ENCODE data around the gene MAP3K7. TPM values are rescaled to one million over a fixed set of nuclear protein-coding genes. Genes with fewer than 3 reads are reported as not detected.

The MAP3K7 gene
- total RNA-seq, 2 experiments from 2014 or later, result 26.3 to 28.7 TPM

DNA sequence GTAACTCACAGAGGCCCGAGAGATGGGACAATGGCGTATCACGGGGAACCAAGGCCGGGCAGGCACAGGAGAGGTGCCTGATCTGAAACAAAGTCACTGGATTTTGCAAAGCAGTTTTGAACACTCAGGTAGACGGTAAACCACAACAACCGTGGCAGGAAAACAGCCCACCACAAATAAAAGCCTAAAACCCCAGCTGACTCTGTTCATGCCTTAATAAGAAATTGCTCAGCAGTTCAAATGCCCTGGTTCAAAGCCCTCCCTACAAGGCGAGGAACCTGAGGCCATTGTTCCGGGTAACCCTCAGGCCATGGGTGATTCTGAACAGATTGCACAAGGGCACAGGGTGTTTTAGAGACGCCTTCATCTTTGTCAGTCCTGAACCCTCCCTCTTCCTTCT is 114.2 kb downstream of the MAP3K7 start:
- Mint-ChIP-seq H3K27ac (peak overlapping the region; percentile 83), H3K4me1 (ENCODE audit: low read depth) (peaks cover 88% of the 10 kb centered on the region), H3K27me3 (peaks cover 1% of the 10 kb centered on the region), H3K36me3 (no peaks in the 10 kb centered on the region), H3K9me3 (peaks cover 3% of the 10 kb centered on the region), H3K4me3 (peak overlapping the region; percentile 54)
- CTCF ChIA-PET, result interaction anchor here (1.5 to 9.8 kb wide), 7 partner anchors 9 to 530 kb away, joined by 6 to 132 read pairs (median 25); partner anchors contain the start of gene BACH2
- POLR2A ChIA-PET, result interaction anchor here (1.0 to 6.1 kb wide), 7 partner anchors 9 to 392 kb away, joined by 3 to 63 read pairs (median 6); no protein-coding TSS in a partner anchor
- DNase-seq, result peak; percentile 69
- intact Hi-C loops (cut with micrococcal nuclease), result loop anchor here (1.0 to 10.0 kb wide), 8 partner anchors 14 to 1038 kb away; partner anchors contain the start of gene ANKRD6

DNA sequence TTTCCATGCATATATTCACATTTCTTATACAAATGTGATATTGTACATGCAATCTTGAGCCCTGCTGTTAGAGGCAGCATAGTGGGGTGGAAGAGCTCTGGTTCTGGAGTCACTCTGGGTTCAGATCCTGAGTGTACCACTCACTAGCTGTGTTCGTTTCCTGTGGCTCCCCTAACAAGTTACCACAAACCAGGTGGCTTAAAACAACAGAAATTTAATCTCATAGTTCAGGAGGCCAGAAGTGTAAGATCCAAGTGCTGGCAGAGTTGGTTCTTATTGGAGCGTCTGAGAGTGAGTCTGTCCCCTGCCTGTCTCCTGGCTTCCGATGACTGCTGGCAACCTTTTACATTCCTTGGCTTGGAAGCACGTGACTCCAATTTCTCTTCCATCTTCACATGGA is 115.6 kb downstream of the MAP3K7 start:
- intact Hi-C loops (cut with micrococcal nuclease), result loop anchor here (10.0 kb wide), 1 partner anchor 1036 kb away; the partner anchor contains the start of gene ANKRD6
- CTCF ChIA-PET, result interaction anchor here (1.3 to 5.9 kb wide), 4 partner anchors 8 to 78 kb away, joined by 3 to 36 read pairs (median 5); no protein-coding TSS in a partner anchor
- Mint-ChIP-seq H3K4me3 (no peak overlapping the region), H3K36me3 (no peaks in the 10 kb centered on the region), H3K9me3 (no peaks in the 10 kb centered on the region), H3K27me3 (peaks cover 1% of the 10 kb centered on the region), H3K27ac (no peak overlapping the region), H3K4me1 (ENCODE audit: low read depth) (peaks cover 87% of the 10 kb centered on the region)
- POLR2A ChIA-PET, result interaction anchor here (1.1 kb wide), 1 partner anchor 47 kb away, joined by 3 read pairs; no protein-coding TSS in a partner anchor
- no peak for DNase-seq

DNA sequence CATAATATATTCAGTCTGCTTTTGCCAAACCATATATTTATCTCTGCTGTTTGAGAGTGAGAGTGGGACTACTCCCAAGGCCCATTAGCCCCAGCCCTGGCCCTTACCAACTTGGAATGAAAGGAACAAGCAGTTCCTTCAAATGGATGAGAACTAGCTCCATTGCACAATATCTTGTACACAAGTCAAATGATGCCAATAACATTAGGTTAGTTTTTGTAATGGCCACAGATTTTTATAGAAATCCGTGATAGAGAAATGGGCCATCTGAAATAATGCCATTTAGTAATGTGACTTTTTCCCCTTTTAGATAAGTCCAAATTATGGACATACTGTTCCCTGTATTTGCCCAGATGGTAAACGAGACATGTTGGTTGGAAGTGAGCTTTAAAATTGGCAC is 117.0 kb downstream of the MAP3K7 start:
- ChIA-PET POLR2A (no interaction called here), CTCF (interaction anchor here (1.3 to 5.9 kb wide), 4 partner anchors 8 to 76 kb away, joined by 3 to 36 read pairs (median 4); no protein-coding TSS in a partner anchor)
- intact Hi-C loops (cut with micrococcal nuclease), result loop anchor here (10.0 kb wide), 1 partner anchor 1035 kb away; the partner anchor contains the start of gene ANKRD6
- Mint-ChIP-seq H3K4me3 (no peak overlapping the region), H3K9me3 (no peaks in the 10 kb centered on the region), H3K27ac (no peak overlapping the region), H3K36me3 (no peaks in the 10 kb centered on the region), H3K4me1 (ENCODE audit: low read depth) (peaks cover 84% of the 10 kb centered on the region), H3K27me3 (peaks cover 1% of the 10 kb centered on the region)
- no peak for DNase-seq

DNA sequence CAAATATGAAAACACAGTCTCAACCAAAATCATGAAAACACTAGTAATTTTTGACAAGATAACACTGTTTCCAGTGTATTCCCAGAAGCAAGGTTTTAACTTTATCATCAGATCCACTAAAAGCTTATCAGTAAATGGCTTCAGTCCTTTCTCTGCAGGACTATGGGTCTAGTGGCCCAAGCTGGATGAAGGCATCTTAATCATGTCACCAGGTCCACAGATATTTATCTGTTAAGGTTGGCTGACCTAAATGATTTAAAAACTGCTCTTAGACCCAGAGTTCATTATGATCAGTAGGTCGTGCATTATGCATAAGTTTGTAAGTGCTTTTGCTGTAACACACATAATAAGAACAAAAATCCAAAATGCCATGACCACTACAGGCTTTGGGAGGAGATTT is 118.0 kb downstream of the MAP3K7 start:
- Mint-ChIP-seq H3K27me3 (peaks cover 1% of the 10 kb centered on the region), H3K36me3 (no peaks in the 10 kb centered on the region), H3K4me1 (ENCODE audit: low read depth) (peaks cover 83% of the 10 kb centered on the region), H3K27ac (peak overlapping the region; percentile 64), H3K9me3 (no peaks in the 10 kb centered on the region), H3K4me3 (no peak overlapping the region)
- POLR2A ChIA-PET, result no interaction called here
- CTCF ChIA-PET, result no interaction called here
- DNase-seq, result no peak
- intact Hi-C loops (cut with micrococcal nuclease), result no loop called here

DNA sequence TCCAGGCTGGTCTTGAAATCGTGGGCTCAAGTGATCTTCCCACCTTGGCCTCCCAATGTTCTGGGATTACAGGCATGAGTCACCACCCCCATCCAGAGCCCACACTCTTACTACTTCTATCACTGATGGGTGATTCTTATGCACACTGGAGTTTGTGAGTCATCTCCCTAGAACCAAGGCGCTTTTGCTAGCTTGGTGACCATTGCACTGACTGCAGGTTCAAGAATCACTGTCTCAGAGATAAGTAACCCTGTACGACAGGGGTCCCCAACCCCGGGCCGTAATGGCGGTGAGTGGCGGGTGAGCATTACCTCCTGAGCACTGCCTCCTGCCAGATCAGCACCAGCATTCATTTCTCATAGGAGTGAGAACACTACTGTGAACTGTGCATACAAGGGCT is 118.8 kb downstream of the MAP3K7 start:
- Mint-ChIP-seq H3K4me1 (ENCODE audit: low read depth) (peaks cover 85% of the 10 kb centered on the region), H3K36me3 (no peaks in the 10 kb centered on the region), H3K9me3 (no peaks in the 10 kb centered on the region), H3K27ac (peak overlapping the region; percentile 64), H3K27me3 (peaks cover 1% of the 10 kb centered on the region), H3K4me3 (no peak overlapping the region)
- CTCF ChIA-PET, result interaction anchor here (0.8 kb wide), 1 partner anchor 10 kb away, joined by 3 read pairs; no protein-coding TSS in a partner anchor
- POLR2A ChIA-PET, result no interaction called here
- DNase-seq, result peak; percentile 74
- intact Hi-C loops (cut with micrococcal nuclease), result no loop called here

DNA sequence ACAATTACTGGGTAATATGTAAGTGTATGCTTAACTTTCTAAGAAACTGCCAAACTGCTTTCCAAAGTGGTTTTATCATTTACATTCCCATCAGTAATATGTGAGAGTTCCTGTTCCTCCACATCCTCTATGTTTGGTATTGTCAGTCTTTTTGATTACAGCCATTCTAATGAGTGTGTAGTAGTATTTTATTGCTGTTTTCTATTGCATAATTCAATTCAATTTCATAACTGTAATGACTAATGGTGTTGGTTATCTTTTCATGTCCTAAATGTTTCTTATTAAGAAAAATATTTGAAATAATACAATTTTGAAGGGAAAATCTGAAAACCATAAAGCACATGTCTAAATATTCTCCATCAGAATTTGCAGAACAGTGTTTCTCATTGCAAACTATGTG is 119.3 kb downstream of the MAP3K7 start:
- intact Hi-C loops (cut with micrococcal nuclease), result loop anchor here (2.0 kb wide), 4 partner anchors 43 to 183 kb away; no protein-coding TSS in a partner anchor
- DNase-seq, result no peak
- ChIA-PET POLR2A (interaction anchor here (1.3 to 2.1 kb wide), 5 partner anchors 10 to 183 kb away, joined by 7 to 32 read pairs (median 16); no protein-coding TSS in a partner anchor), CTCF (interaction anchor here (1.0 to 2.0 kb wide), 3 partner anchors 11 to 74 kb away, joined by 6 to 17 read pairs (median 8); no protein-coding TSS in a partner anchor)
- H3K4me3 Mint-ChIP-seq, result no peak overlapping the region
- peaks cover 85% of the 10 kb centered on the region for H3K4me1 Mint-ChIP-seq (ENCODE audit: low read depth)
- H3K9me3 Mint-ChIP-seq, result no peaks in the 10 kb centered on the region
- no peaks in the 10 kb centered on the region for H3K36me3 Mint-ChIP-seq
- peaks cover 1% of the 10 kb centered on the region for H3K27me3 Mint-ChIP-seq
- H3K27ac Mint-ChIP-seq, result peak overlapping the region; percentile 96

DNA sequence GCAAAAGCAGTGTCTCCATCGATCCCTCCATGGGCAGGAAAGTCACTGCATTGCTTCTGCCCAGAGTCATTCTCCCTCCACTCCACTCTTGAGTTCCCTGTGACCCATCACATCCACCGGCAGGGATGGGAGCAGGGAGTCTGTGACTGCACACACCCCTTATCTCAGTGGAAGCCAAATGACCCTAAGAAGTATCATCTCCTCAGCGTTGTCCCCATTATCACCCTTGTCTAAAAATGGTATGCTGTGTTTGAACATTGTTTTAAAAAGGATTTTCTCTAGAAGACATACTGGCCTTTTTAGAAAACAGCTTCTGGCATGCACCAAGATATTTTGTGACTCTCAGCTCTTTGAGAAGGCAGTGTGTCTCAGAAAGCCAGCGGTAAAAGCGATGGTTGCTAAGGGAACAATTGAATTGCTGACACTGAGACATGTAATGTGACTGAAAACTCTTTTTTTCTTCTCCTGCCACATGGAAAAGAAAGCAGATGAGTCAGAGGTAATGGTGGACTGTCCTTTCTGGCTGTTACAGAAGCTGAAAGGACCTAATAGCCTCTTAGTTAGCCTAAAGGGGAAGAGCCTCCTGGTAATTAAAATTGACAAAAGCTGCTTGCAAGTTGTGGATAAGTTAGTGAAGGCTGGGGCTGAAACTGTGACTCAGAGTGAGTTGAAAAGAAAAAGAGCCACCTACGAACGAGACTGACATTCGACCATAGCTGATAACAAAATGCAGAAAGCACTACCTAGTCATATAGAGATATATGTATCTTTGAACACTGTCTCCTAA is 120.5 kb downstream of the MAP3K7 start:
- DNase-seq, result peak; percentile 60
- Mint-ChIP-seq H3K9me3 (no peaks in the 10 kb centered on the region), H3K27me3 (peaks cover 1% of the 10 kb centered on the region), H3K36me3 (no peaks in the 10 kb centered on the region), H3K4me1 (ENCODE audit: low read depth) (peaks cover 84% of the 10 kb centered on the region), H3K4me3 (peak overlapping the region; percentile 27), H3K27ac (peak overlapping the region; percentile 96)
- CTCF ChIA-PET, result interaction anchor here (0.6 to 2.0 kb wide), 11 partner anchors 8 to 458 kb away, joined by 3 to 17 read pairs (median 4); no protein-coding TSS in a partner anchor
- POLR2A ChIA-PET, result interaction anchor here (0.6 to 2.1 kb wide), 13 partner anchors 9 to 182 kb away, joined by 3 to 32 read pairs (median 7); no protein-coding TSS in a partner anchor
- intact Hi-C loops (cut with micrococcal nuclease), result loop anchor here (1.0 to 2.0 kb wide), 6 partner anchors 8 to 182 kb away; no protein-coding TSS in a partner anchor

DNA sequence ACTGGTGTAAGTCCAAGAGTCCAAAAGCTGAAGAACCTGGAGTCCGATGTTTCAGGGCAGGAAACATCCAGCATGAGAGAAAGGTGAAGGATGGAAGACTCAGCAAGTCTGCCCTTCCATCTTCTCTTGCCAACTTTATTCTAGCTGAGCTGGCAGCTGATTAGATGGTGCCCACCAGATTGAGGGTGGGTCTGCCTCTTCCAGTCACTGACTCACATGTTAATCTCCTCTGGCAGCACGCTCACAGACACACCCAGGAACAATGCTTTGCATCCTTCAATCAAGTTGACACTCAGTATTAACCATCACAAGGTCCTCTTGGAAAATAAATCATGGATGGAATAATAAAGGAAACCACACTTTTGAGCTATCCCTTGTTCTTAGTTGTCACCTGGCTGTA is 121.2 kb downstream of the MAP3K7 start:
- H3K27ac Mint-ChIP-seq, result peak overlapping the region; percentile 96
- no peaks in the 10 kb centered on the region for H3K27me3 Mint-ChIP-seq
- intact Hi-C loops (cut with micrococcal nuclease), result loop anchor here (1.0 to 2.0 kb wide), 6 partner anchors 7 to 181 kb away; no protein-coding TSS in a partner anchor
- no peaks in the 10 kb centered on the region for H3K9me3 Mint-ChIP-seq
- H3K36me3 Mint-ChIP-seq, result no peaks in the 10 kb centered on the region
- no peak for DNase-seq
- peak overlapping the region; percentile 27 for H3K4me3 Mint-ChIP-seq
- H3K4me1 Mint-ChIP-seq (ENCODE audit: low read depth), result peaks cover 82% of the 10 kb centered on the region
- ChIA-PET CTCF (interaction anchor here (1.0 to 2.0 kb wide), 6 partner anchors 9 to 290 kb away, joined by 3 to 17 read pairs (median 4); no protein-coding TSS in a partner anchor), POLR2A (interaction anchor here (0.6 to 2.1 kb wide), 11 partner anchors 8 to 181 kb away, joined by 3 to 32 read pairs (median 8); no protein-coding TSS in a partner anchor)

DNA sequence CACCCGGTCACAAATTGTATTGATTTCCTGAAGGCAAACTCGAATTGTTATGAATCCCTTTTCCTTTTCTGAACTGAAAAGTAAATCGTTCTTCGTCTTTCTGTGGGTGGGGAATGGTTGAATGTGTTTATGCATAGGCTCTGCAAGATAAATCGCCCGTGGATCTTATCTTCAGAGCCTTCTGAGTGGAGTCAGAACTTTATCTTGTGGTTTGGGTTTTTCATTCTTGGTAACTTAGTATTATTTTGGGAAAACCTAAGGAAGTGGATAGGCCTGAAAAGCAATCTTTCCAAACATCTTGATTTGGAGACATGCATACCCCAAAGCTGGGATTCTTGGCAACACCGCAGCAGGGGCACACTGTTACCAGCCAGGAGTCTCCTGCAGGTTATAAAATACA is 122.4 kb downstream of the MAP3K7 start:
- Mint-ChIP-seq H3K4me1 (ENCODE audit: low read depth) (peaks cover 90% of the 10 kb centered on the region), H3K4me3 (peak overlapping the region; percentile 13), H3K9me3 (no peaks in the 10 kb centered on the region), H3K36me3 (no peaks in the 10 kb centered on the region), H3K27ac (peak overlapping the region; percentile 97), H3K27me3 (no peaks in the 10 kb centered on the region)
- CTCF ChIA-PET, result interaction anchor here (1.4 kb wide), 1 partner anchor 8 kb away, joined by 6 read pairs; no protein-coding TSS in a partner anchor
- POLR2A ChIA-PET, result interaction anchor here (1.3 kb wide), 1 partner anchor 9 kb away, joined by 6 read pairs; no protein-coding TSS in a partner anchor
- no peak for DNase-seq
- intact Hi-C loops (cut with micrococcal nuclease), result no loop called here

DNA sequence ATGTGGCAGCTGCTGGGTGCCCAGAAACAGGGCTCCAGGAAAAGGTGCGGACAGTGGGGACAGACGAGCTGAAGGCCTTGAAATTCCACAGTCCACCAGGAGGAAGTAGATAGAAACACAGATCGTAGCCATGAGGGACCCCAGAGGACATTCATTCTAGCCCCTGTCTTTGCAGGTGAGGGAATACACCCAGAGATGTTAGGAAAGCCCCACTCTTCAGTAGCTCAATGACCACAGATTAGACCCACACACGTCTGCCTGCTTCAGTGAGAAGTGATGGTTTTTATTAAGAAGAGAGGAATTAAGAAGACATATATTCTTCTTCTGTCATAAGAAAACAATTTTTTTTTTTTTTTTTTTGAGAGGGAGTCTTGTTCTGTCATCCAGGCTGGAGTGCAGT is 123.0 kb downstream of the MAP3K7 start:
- peaks cover 91% of the 10 kb centered on the region for H3K4me1 Mint-ChIP-seq (ENCODE audit: low read depth)
- H3K4me3 Mint-ChIP-seq, result peak overlapping the region; percentile 47
- POLR2A ChIA-PET, result interaction anchor here (0.6 to 1.3 kb wide), 3 partner anchors 9 to 1112 kb away, joined by 3 to 6 read pairs (median 4); no protein-coding TSS in a partner anchor
- CTCF ChIA-PET, result interaction anchor here (0.7 to 1.4 kb wide), 3 partner anchors 9 to 66 kb away, joined by 3 to 6 read pairs (median 4); no protein-coding TSS in a partner anchor
- DNase-seq, result no peak
- no peaks in the 10 kb centered on the region for H3K9me3 Mint-ChIP-seq
- no peaks in the 10 kb centered on the region for H3K36me3 Mint-ChIP-seq
- H3K27me3 Mint-ChIP-seq, result no peaks in the 10 kb centered on the region
- intact Hi-C loops (cut with micrococcal nuclease), result no loop called here
- H3K27ac Mint-ChIP-seq, result peak overlapping the region; percentile 97
